AG09309 (cell line): ENCODE results near the gene VANGL2.

ENCODE experiments used
- DNase-seq: peaks from one replicate; pipeline ENCODE4 v3.0.0-alpha.2; 2010; ENCODE audit warnings: low read depth
- H3K4me3 ChIP-seq: 2 replicates; pipeline ENCODE4 v1.5.1; 2011; ENCODE audit warnings: mild to moderate bottlenecking, low read depth, low read length, moderate library complexity; ENCODE audit not compliant: control insufficient read depth
- TF ChIP-seq, protein P1 (sequence below): IDR thresholded peaks from 2 replicates; pipeline ENCODE4 v1.5.1; 2011; ENCODE audit warnings: mild to moderate bottlenecking, low read depth, low read length, inconsistent platforms; ENCODE audit not compliant: insufficient read depth, control insufficient read depth; ENCODE audit errors: missing control alignments

VANGL2 gene

DNA sequence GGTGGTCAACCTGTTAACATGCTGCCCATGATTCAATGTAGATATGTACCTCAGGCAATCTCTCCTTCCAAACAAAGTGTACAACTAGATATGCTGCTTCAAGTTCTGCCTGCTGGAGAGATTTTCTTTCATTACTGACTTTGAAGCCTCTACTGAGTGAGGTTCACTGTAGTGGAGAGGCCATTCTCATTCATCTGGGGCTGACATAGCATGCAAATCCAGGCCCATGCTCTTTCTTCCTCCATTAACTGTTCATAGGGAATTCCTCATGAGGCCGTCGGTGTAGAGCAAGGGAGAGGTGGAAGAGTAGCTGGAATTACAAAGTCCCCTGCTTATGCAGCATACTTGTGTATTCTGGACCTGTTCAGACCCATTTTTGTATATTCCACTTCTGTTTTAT lies 38.6 kb downstream of the VANGL2 start:
- DNase-seq, result no peak
- no peak overlapping the region for H3K4me3 ChIP-seq
- TF ChIP-seq, protein P1, sequence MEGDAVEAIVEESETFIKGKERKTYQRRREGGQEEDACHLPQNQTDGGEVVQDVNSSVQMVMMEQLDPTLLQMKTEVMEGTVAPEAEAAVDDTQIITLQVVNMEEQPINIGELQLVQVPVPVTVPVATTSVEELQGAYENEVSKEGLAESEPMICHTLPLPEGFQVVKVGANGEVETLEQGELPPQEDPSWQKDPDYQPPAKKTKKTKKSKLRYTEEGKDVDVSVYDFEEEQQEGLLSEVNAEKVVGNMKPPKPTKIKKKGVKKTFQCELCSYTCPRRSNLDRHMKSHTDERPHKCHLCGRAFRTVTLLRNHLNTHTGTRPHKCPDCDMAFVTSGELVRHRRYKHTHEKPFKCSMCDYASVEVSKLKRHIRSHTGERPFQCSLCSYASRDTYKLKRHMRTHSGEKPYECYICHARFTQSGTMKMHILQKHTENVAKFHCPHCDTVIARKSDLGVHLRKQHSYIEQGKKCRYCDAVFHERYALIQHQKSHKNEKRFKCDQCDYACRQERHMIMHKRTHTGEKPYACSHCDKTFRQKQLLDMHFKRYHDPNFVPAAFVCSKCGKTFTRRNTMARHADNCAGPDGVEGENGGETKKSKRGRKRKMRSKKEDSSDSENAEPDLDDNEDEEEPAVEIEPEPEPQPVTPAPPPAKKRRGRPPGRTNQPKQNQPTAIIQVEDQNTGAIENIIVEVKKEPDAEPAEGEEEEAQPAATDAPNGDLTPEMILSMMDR, result no peak

DNA sequence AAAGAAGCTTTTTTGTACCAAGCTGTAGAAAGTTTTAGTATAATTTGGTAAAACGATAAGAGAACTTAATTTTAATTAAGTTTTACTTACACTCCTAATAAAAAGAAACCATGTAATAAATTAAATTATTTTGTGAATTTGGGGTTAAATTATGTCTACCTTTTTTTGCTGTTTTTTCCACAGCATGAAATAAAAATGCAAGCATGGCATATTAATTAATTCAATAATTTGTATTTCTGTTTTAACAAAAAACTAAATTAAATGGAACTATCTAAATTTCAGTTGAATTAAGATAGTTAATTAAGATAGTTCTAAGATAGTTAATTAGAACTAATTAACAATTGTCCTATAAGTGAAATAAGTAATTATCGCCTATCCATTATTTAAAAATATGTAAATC lies 39.4 kb downstream of the VANGL2 start:
- TF ChIP-seq, protein P1, result no peak
- H3K4me3 ChIP-seq, result no peak overlapping the region
- DNase-seq, result no peak

DNA sequence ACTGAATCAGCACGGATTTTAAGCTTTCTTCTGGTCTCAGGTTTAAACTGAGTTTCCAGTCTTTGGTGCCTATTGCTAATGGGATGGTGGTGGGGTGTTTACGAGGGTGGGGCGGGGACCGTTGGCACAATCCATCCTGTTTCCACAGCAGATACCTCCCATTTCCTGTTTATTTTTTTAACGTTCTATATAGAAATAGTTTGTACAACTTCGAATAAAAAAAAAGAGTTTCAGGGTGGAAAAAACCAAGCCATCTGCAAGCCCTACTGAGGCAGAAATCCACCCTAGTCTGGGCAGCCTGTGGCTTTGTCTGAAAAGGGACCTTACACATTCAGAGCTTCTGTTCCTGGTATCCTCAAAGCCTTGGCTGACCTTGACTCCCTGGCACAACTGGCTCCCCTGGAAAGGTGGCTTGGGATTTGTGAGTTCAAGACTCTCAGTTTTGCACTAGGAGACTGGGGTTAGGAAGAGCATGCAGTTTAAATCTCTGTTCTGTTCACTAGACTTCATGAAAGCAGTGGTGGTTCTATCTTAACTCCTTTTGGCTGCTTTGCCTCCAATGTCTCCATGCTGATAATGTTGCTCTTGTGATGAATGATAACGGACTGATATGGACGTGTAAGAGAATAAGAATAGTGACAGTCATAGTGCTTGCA lies 46.7 kb downstream of the VANGL2 start:
- no peak overlapping the region for H3K4me3 ChIP-seq
- TF ChIP-seq, protein P1, result no peak
- DNase-seq, result no peak

DNA sequence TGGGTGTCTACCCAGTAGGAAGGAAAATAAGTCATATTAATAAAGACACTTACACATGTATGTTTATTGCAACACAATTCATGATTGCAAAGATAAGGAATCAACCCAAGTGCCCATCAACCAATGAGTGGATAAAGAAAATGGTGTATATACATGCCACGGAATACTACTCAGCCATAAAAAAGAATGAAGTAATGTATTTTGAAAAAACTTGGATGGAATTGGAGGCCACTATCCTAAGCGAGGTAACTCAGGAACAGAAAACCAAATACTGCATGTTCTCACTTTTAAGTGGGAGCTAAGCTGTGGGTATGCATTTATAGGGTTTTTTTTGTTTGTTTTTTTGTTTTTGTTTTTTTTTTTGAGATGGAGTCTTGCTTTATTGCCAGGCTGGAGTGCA lies 49.1 kb downstream of the VANGL2 start:
- no peak overlapping the region for H3K4me3 ChIP-seq
- DNase-seq, result no peak
- TF ChIP-seq, protein P1, result no peak

DNA sequence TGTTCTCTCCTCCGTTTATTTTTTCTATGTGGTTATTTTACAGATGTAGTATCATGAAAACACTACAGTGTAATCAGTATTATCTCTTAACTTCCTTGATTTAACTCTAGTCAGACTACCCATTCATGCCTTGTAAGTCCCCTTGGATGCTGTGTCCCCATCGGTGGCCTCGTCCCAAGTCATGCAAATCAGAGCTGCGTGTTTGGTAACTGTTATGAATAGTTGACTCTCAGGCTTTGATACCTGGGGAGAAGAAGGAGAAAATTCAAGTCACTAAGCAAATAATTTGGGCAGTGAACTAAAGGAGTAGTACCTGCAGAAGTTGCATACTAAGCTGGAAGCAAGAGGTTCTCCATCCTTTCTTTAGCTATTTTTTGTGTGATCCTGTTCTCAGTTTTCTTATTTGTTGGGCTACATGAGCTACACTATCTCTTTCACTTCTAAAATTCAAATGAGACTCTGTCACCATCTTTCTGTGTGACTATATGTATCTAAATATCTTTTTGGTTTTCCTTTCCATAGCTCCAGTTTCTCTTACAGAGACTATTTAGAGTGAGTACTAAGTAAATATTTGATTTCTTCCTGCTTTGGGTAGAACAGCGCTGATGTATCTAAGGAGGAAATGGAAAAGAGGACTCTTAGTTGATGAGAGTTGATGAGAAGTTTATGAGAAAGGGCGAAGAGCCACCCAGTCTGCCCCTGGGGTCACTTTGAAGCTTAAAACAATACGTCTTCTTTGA lies 50.9 kb downstream of the VANGL2 start:
- DNase-seq, result no peak
- TF ChIP-seq, protein P1, result no peak
- no peak overlapping the region for H3K4me3 ChIP-seq

DNA sequence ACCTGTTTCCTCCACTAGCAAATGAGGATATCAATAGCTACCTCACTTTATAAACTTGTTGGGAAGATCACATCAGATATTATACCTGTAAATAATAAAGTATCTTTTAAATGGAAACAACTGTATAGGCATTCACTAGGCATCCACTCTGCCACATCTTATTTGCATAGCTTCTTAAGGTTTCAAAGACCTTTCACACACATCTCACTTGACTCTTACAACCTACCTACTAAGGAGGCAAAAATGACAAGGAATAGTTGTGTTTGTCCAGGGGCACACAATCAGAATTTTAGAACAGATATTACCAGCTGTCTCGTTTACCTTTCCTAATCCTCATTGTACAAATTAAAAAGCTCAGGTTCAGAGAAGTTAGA lies 51.5 kb downstream of the VANGL2 start:
- no peak for DNase-seq
- TF ChIP-seq, protein P1, result no peak
- H3K4me3 ChIP-seq, result no peak overlapping the region

DNA sequence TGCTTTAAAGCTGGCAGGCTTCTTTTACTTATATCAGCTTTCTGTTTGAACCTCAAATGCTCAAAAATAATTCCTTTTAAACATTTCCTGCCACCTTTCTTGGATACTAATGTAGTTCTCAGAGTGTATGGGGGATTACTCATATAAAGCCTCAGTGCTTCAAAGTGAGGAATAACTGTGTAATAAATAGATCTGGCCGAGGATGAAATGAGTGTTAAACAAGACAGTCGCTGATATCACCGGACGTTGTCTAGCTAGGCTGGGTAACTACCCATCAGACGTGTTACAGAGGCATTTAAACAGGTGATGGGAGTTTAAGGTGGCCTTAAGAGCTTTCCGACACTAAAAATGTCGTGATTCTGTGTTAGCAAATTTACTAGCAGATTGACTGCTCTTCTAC lies 53.1 kb downstream of the VANGL2 start:
- no peak for DNase-seq
- no peak overlapping the region for H3K4me3 ChIP-seq
- TF ChIP-seq, protein P1, result no peak
